GM12891 (cell line): ENCODE data around the gene DHDH.

Experiments used
- POLR2A ChIP-seq: IDR thresholded peaks from 2 replicates; pipeline ENCODE4 v1.6.1; 2011; ENCODE audit warnings: low read depth, low read length, control low read depth
- TAF1 ChIP-seq: IDR thresholded peaks from 2 replicates; pipeline ENCODE4 v1.6.1; 2011; ENCODE audit warnings: low read depth, low read length, control low read depth

DNA sequence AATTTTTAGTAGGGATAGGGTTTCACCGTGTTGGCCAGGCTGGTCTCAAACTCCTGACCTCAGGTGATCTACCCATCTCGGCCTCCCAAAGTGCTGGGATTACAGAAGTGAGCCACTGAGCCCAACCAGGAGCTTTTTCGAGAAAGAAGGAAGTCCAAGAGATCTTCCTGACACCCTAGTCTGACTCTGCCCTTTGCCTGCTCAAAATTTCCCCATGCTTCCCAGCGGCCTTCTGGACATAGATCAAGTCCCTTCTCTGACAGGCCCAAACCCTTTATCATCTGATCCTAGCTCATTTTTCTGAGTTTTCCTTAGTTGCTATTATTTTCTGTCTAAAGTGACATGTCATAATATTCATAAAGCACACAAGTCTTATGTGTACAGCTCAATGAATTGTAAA lies 19.6 kb downstream of the DHDH start:
- no peak for TF ChIP-seq TAF1
- no peak for TF ChIP-seq POLR2A
